GM21786 (cell line): Measurements from ENCODE around the gene NHSL1.

ENCODE experiments used
- ATAC-seq: cut with Tn5 transposase; IDR thresholded peaks from one replicate; pipeline ENCODE4 v1.9.1; 2021; ENCODE audit not compliant: unreplicated experiment

The NHSL1 gene

DNA sequence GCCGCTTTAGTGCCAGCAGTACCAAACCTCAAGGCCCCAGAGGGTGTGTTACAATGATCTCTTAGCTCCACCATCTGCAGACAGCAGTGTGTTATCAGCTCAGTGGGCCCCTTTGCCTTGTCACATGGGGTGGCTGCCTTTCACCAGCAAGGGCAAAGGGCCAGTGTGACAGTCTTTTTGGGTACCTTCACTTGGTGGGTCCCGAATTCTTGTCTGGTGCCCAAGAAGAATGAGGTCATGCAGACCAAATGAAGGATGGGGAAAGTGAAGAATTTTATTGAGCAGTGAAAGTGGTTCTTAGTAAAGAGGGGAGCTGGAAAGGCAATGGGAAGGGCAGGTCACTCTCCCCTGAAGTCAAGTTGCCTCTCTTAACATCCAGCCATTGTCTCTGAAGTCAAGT is 124.5 kb downstream of the NHSL1 start:
- ATAC-seq = no peak

DNA sequence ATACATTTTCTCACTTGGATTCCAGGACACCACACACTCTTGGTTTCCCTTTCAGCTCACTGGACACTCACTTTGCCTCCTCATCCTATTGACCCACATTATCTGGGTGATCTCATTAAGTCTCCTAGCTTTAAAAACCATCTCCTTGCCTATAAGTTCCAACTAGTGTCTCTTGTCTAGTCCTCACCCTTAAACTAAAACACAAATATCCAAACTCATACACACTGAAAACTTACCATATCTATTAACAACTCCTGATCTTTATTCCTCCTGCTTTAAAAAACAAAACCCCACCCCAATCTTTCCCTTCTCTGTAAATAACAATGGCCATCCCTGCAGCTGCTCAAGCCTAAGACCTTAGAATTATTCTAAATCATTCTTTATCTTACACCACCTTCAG is 125.1 kb downstream of the NHSL1 start:
- no peak for ATAC-seq

DNA sequence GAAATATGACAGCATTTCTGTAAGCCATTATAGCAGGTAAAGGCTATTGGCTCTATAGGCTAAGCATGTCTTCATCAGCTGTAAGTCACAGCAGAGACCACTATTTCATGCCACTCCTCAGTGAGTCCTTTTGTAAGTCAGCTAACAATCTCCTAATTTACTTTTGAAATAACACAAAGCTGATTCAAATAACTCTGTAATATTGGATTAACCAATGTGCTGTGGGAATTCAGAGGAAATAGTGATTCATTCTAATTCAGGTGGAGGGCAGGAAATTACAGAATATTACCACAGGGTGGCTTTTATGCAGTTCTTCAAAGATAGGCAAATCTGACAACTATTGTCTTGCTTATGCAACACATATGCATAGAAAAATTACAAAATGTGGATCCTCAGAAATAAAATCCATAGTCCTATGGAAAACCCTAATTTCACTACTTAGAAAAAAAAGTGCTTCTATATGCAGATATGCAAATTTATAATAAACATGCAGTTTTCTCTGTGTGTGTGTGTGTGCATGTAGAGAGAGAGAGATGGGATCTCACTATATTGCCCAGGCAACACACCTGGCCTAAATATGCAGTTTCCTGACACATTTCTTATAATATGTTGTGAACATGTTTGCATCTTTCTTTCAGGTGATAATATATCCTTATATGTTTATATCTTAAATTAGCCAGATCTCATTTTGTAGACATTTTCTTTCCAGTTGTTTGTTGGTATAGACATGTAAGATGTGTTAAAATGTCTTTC is 126.4 kb downstream of the NHSL1 start:
- no peak for ATAC-seq
